ENCODE data around the gene TOMM6. TPM values are rescaled to one million over a fixed set of nuclear protein-coding genes. Genes with fewer than 3 reads are reported as not detected.

Gene TOMM6
- polyA plus RNA-seq, 4 donors, result 241 to 253 (median 247) TPM

DNA sequence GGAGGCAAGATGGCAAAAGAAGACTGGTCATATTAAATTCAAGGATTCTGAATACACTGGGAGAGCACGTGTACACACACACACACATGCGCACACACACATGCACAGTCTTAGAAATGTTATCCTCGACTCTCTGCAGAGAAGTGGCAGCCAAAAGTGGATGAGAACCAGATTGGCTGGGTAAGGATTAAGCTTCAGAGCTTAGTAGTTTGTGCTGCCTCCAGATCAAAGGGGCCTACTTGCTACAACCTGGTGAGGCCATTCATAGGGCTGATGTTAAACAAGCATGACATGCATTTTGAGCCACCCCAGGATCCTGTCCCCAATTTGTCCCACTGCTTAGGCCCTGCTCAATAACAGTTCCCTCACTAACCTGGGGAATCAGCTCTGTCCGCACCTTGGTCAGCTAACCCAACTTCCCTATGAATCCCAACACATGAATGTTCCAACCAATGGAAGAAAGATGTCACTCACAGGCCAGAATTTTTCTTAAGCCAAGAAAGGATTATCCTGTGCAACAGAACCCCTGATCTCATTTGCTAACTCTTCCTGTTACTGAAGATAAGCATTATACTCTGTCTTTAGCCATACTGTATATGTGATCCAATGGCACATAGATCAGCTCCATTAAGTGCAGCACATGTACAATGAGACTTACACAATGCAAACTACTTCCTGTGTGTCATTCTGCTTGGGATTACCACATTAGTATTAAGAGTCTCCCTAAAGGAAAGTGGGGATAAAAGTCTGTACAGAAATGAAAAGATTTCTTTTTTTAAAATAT is 31.0 kb downstream of the TOMM6 start:
- no peak for DNase-seq (ENCODE audit: low read depth in 4 of 4, low spot score in 3 of 4)

DNA sequence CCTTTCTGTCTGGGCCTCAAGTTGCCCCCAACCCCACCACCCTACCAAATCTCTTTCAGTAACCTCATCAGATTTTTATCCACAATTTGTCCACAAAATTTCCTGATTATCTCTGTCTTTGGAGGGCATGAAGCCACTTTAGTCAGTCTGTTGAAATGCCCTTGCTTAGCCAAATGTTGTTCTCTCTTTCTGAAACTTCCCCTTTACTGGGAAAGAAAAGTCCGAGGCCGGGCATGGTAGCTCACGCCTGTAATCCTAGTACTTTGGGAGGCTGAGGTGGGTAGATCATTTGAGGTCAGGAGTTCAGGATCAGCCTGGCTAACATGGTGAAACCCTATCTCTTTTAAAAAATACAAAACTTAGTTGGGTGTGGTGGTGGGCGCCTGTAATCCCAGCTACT is 33.8 kb downstream of the TOMM6 start:
- no peak for DNase-seq (ENCODE audit: low read depth in 4 of 4, low spot score in 3 of 4)

DNA sequence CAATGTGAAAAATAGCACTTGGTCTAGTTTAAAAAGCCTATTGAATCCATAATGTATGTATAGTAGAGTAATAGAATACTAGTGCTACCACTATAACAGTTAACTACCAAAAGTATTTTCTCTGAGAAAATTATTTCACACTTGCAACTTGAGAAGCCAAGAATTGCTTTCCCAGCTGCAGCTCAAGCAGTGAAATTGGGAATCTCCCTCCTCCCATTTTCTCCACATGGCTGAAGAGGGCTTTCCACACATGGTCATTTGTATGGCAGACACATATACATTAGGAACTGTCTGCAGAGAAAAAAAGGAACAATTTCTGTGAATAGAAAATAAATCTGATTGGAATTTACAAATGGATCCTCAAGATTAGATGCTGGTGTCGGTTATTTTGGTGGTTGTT is 34.5 kb downstream of the TOMM6 start:
- DNase-seq (ENCODE audit: low read depth in 4 of 4, low spot score in 3 of 4), result no peak

DNA sequence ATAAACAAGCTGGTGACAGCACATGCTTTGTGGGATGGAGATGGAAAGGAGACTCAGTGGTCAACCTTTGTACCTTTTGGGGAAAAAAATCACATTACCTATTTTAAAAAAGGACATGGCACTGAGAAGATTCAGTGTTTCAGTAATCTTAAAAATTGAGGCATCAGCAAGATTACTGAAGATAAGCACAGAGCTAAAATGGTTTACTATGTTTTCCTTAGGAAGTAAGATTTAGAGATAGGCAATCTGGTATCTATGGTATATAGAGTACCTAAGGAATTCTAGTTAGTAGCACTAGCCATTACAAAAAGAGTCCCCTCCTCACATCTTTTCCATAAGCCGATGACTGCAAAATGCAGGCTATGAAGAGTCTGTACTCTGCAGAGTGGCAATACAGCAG is 35.7 kb downstream of the TOMM6 start:
- DNase-seq (ENCODE audit: low read depth in 4 of 4, low spot score in 3 of 4), result no peak

DNA sequence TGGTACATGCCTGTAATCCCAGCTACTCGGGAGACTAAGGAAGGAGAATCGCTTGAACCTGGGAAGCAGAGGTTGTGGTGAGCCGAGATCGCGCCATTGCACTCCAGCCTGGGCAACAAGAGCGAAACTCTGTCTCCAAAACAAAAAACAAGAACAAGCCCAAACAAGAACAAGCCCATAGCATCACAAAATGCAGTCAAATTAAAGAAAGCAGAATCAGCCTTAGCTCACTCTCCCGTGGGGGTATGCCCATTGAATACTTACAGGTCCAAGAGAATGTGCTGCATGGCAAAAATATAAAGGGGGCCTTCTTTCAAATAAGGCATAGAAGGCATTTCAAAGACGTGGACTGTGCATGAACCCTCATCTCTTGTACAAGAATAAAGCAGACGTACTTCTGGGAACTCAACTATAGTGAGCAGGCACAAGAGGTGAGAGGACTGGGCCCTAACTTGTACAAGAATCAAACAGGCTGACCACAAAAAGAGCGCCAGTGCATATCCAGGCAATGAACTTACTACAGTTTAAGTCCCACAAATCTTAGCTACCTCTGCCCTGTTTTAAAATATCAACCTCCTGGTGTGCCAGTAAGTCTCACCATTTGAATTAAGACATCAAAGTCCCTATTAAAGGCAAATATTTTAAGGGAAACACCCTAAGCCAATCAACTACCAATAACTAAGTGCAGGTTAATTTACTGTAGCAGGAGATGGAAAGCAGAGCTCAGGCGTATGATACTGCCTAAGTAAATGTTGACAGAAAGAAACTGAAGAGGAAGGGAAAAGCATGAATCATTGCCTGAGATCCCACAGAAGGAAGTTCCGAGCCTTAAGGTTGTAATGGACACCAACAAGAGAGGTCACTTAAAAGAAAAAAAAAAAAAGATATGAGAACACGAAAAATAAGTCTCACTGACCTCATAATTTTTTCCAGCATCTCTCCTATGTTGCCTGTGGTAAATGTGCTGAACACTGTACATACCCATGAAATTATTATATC is 37.4 kb downstream of the TOMM6 start:
- DNase-seq (ENCODE audit: low read depth in 4 of 4, low spot score in 3 of 4), result no peak

DNA sequence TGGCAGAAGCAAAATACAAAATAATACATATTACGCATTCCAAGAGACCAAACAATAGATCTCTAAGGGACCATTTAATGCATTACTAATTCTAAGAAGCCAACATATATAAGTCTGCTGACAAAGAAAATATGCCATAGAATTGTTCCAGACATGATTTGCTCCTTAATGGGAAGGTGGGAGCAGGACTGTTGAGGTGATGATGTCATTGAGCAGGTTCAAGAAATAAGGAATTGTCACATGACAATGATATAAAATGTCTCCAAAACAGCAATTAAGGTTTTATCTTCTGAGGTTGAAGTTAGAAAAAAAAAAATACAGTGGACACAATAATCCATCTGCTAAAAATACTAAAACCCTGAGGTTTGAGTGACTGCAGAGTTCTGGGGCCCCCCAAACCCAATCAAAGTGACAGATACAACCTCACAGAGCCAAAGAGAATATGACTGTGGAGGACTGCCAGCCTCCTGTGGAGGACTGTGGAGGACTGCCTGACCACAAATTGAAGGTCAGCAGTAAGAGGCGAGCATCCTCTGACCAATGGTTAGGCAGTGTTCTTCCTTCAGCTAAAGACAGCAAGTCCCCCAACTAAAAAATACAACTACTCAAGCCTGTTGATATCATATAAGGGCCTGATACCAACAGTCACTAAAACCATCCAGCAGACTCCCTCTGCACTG is 39.0 kb downstream of the TOMM6 start:
- no peak for DNase-seq (ENCODE audit: low read depth in 4 of 4, low spot score in 3 of 4)

DNA sequence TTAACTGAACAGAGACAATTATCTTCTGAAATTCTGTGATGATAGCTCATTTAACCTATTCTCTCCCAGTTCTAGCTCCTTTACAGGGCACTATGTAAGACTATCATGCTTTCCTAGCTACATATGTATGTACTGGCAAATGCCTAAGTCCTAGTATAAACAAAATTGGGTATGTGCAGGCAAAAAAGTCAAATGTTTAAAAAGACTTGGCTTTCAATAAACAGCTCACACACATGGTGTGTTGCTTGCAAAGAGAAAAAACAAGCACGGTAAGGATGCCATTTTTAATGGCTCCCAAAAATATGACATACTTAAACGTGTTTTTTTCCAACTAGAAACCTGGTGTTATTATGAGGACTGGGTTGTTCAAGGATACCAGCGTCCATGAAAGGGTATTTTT is 44.8 kb downstream of the TOMM6 start:
- no peak for DNase-seq (ENCODE audit: low read depth in 4 of 4, low spot score in 3 of 4)

DNA sequence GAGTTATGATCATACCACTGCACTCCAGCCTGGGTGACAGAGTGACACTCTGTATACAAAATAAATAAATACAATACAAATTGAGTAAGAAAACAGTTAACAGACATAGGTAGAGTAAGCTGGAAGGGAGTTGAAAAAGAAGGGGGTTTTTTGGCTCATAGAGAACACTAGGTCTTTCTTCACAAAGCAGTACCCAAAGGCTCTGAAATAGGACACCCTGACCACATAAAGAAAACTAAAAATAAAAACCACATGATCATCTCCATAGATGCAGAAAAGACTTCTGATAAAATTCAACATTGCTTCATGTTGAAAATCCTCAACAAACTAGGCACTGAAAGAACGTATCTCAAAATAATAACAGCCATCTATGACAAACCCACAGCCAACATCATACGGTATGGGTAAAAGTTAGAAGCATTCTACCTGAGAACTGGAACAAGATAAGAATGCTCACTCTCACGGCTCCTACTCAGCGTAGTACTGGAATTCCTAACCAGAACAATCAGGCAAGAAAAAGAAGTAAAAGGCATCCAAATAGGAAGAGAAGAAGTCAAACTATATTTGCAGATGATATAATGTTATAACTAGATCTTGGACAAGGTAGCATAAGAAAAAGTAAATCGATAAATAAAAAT is 48.6 kb downstream of the TOMM6 start:
- DNase-seq (ENCODE audit: low read depth in 4 of 4, low spot score in 3 of 4), result no peak

DNA sequence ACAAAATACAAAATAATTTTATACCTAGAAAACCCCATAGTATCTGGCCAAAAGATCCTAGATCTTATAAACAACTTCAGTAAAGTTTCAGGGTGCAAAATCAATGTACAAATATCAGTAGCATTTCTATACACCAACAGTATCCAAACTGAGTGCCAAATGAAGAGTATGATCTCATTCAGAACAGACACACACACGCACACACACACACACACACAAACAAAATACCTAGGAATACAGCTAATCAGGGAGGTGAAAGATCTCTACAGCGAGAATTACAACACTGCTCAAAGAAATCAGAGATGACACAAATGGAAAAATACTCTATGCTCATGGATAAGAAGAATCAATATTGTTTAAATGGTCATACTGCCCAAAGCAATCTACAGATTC is 49.2 kb downstream of the TOMM6 start:
- DNase-seq (ENCODE audit: low read depth in 4 of 4, low spot score in 3 of 4), result no peak

Other genes with a start within 250 kb of the TOMM6 start
- gene FOXP4, start 241.3 kb upstream of the TOMM6 start, polyA plus RNA-seq (ENCODE audit: insufficient read length in 4 of 4), result 10 to 100 TPM; 31.5 to 43.5 (median 33.7) TPM
- 10 to 100 TPM; 39.6 to 48.8 (median 44.3) TPM for gene MDFI, start 149.2 kb upstream of the TOMM6 start, polyA plus RNA-seq (ENCODE audit: insufficient read length in 4 of 4)
- gene TFEB, start 52.1 kb upstream of the TOMM6 start, polyA plus RNA-seq (ENCODE audit: insufficient read length in 4 of 4), result 10 to 100 TPM in 2 of 4 donors, 1 to 10 TPM in 2; 9.4 to 11.7 (median 10.5) TPM
- under 1 TPM in 2 of 4 donors, not detected in 2; 0.17 to 0.30 TPM for gene PGC, start 40.3 kb upstream of the TOMM6 start, polyA plus RNA-seq (ENCODE audit: insufficient read length in 4 of 4)
- gene FRS3, start 7.8 kb upstream of the TOMM6 start, polyA plus RNA-seq (ENCODE audit: insufficient read length in 4 of 4), result 1 to 10 TPM; 5.7 to 8.0 (median 6.6) TPM
- gene PRICKLE4, start 6.9 kb upstream of the TOMM6 start, polyA plus RNA-seq (ENCODE audit: insufficient read length in 4 of 4), result 10 to 100 TPM in 1 of 4 donors, 1 to 10 TPM in 3; 2.8 to 11.5 (median 3.6) TPM
- 10 to 100 TPM in 3 of 4 donors, 1 to 10 TPM in 1; 9.5 to 12.4 (median 11.6) TPM for gene USP49, start 107.7 kb downstream of the TOMM6 start, polyA plus RNA-seq (ENCODE audit: insufficient read length in 4 of 4)
- 10 to 100 TPM; 40.5 to 43.2 (median 41.6) TPM for gene MED20, start 133.4 kb downstream of the TOMM6 start, polyA plus RNA-seq (ENCODE audit: insufficient read length in 4 of 4)
- 10 to 100 TPM; 26.3 to 32.1 (median 30.7) TPM for gene BYSL, start 133.8 kb downstream of the TOMM6 start, polyA plus RNA-seq (ENCODE audit: insufficient read length in 4 of 4)
- gene CCND3, start 154.1 kb downstream of the TOMM6 start, polyA plus RNA-seq (ENCODE audit: insufficient read length in 4 of 4), result 10 to 100 TPM; 28.1 to 32.8 (median 29.8) TPM

Data from right renal pelvis (tissue), 4 donors.